ENCODE measurements around the gene SLC6A6. TPM values are rescaled to one million over a fixed set of nuclear protein-coding genes. Genes with fewer than 3 reads are reported as not detected.
"Not testable (repeated sequence)": the region's sequence is repeated elsewhere in the genome, so short reads cannot be mapped to it uniquely, and the experiment has no call there.

The SLC6A6 gene
- total and polyA plus RNA-seq, 10 of the 15 experiments (the other 5 are each of a cell fraction or from before 2014, with no cell fraction given): 5.6 to 47.0 (median 20.2) TPM

- peaks cover 2 to 3% of the 10 kb centered on the region in 2 experiments; a peak in 1 of 4 replicates for H3K36me3 ChIP-seq (ENCODE audit: control insufficient read depth in 2 of 2, insufficient read depth in 2 of 2, low read length in 1 of 2)
- H3K9me3 ChIP-seq (replicated peaks; ENCODE audit: control insufficient read depth, insufficient read depth, low read length): no peaks in the 10 kb centered on the region
- no peaks in the 10 kb centered on the region for H3K27me3 ChIP-seq (replicated peaks in 1 of 2; ENCODE audit: control insufficient read depth in 2 of 2, insufficient read depth in 2 of 2, low read length in 1 of 2)
- no peak for TF ChIP-seq ZNF384 (IDR thresholded peaks at IDR 0.05; ENCODE audit: borderline replicate concordance, low read depth, low read length)
- no peak for TF ChIP-seq CHD1 (IDR thresholded peaks at IDR 0.05; ENCODE audit: low read depth, low read length)
- no peak for TF ChIP-seq BMI1 (IDR thresholded peaks at IDR 0.05; ENCODE audit: borderline replicate concordance)
- no peak for TF ChIP-seq CTCF (IDR thresholded peaks at IDR 0.05 in 2 of 3, conservative IDR thresholded peaks at IDR 0.05 in 1 of 3; ENCODE audit: control insufficient read depth in 2 of 3, extremely low read depth in 1 of 3, insufficient read depth in 1 of 3, low read depth in 3 of 3, low read length in 3 of 3)
- POLR2A ChIA-PET: interaction anchor here (1.0 kb wide), 1 partner anchor 258 kb away, joined by 3 read pairs; the partner anchor contains the start of genes LSM3 and XPC
- RAD21 ChIA-PET (ENCODE audit: unreplicated experiment): interaction anchor here (0.8 kb wide), 1 partner anchor 12 kb away, joined by 4 read pairs; no protein-coding TSS in a partner anchor
- BruUV-seq (replicated peaks): no TSS peak
- FAIRE-seq (no peak), DNase-seq (ENCODE audit: low read depth, low spot score) (no peak), ATAC-seq (no peak)
- CTCF ChIA-PET: interaction anchor here (0.7 to 1.8 kb wide), 4 partner anchors 13 to 32 kb away, joined by 3 to 5 read pairs (median 4); no protein-coding TSS in a partner anchor
- H2AFZ ChIP-seq (ENCODE audit: control insufficient read depth, low read depth, low read length): no peak overlapping the region
- SMC1A ChIA-PET (ENCODE audit: uncharacterized antibody, unreplicated experiment): interaction anchor here (0.9 to 1.4 kb wide), 5 partner anchors 9 to 118 kb away, joined by 3 to 4 read pairs (median 4); no protein-coding TSS in a partner anchor
- H4K20me1 ChIP-seq (ENCODE audit: control insufficient read depth, insufficient read depth): no peaks in the 10 kb centered on the region
- no peak overlapping the region for H3K27ac ChIP-seq (ENCODE audit: control insufficient read depth, insufficient read depth)
- no peak overlapping the region for H3K4me2 ChIP-seq (ENCODE audit: control insufficient read depth, insufficient read depth)
- peaks cover 31% of the 10 kb centered on the region for H3K79me2 ChIP-seq (ENCODE audit: control insufficient read depth, insufficient read depth, low read length)
- in situ Hi-C loops (cut with MboI) (no loop called here), intact Hi-C loops (cut with micrococcal nuclease; ENCODE audit: unreplicated experiment) (loop anchor here (10.0 kb wide), 1 partner anchor 1022 kb away; no protein-coding TSS in a partner anchor)
- peaks cover 33% of the 10 kb centered on the region for H3K4me1 ChIP-seq (ENCODE audit: control insufficient read depth, insufficient read depth, low read length)
- H3K4me3 ChIP-seq: no peak overlapping the region
- no peak overlapping the region for H3K9ac ChIP-seq (ENCODE audit: control insufficient read depth, insufficient read depth, low read length)
Measured at GRCh38 chr3:14436954-14437281, 34.5 kb downstream of the SLC6A6 start.

- RAD21 ChIA-PET (ENCODE audit: unreplicated experiment); FAIRE-seq; ATAC-seq; BruUV-seq (replicated peaks); DNase-seq (ENCODE audit: low read depth, low spot score); H3K9me3 ChIP-seq (replicated peaks; ENCODE audit: control insufficient read depth, insufficient read depth, low read length); H4K20me1 ChIP-seq (ENCODE audit: control insufficient read depth, insufficient read depth); H2AFZ ChIP-seq (ENCODE audit: control insufficient read depth, low read depth, low read length); in situ Hi-C loops (cut with MboI); H3K4me3 ChIP-seq; H3K4me2 ChIP-seq (ENCODE audit: control insufficient read depth, insufficient read depth); H3K9ac ChIP-seq (ENCODE audit: control insufficient read depth, insufficient read depth, low read length); H3K36me3 ChIP-seq (ENCODE audit: control insufficient read depth in 2 of 2, insufficient read depth in 2 of 2, low read length in 1 of 2); H3K27me3 ChIP-seq (replicated peaks in 1 of 2; ENCODE audit: control insufficient read depth in 2 of 2, insufficient read depth in 2 of 2, low read length in 1 of 2); H3K27ac ChIP-seq (ENCODE audit: control insufficient read depth, insufficient read depth): not testable (repeated sequence)
- intact Hi-C loops (cut with micrococcal nuclease; ENCODE audit: unreplicated experiment): loop anchor here (10.0 kb wide), 1 partner anchor 1023 kb away; no protein-coding TSS in a partner anchor
- SMC1A ChIA-PET (ENCODE audit: uncharacterized antibody, unreplicated experiment): interaction anchor here (0.9 to 1.3 kb wide), 3 partner anchors 8 to 119 kb away, joined by 3 to 4 read pairs (median 3); no protein-coding TSS in a partner anchor
- CTCF ChIA-PET: interaction anchor here (0.7 to 1.8 kb wide), 2 partner anchors 22 to 33 kb away, joined by 3 to 5 read pairs; no protein-coding TSS in a partner anchor
- H3K79me2 ChIP-seq (ENCODE audit: control insufficient read depth, insufficient read depth, low read length): peaks cover 28% of the 10 kb centered on the region
- 78% methylated on average over 8 of the region's 8 CpGs for WGBS (ENCODE audit: insufficient coverage, insufficient replicate concordance, low lambda C conversion rate, missing lambda C conversion rate)
- H3K4me1 ChIP-seq (ENCODE audit: control insufficient read depth, insufficient read depth, low read length): peaks cover 29% of the 10 kb centered on the region
- POLR2A ChIA-PET: interaction anchor here (1.0 kb wide), 1 partner anchor 259 kb away, joined by 3 read pairs; the partner anchor contains the start of genes LSM3 and XPC
Measured at GRCh38 chr3:14437705-14438104, 35.3 kb downstream of the SLC6A6 start.

Data from GM12878 (cell line).